HAP-1 (cell line): ENCODE measurements around the gene MXRA8.
"Not testable (repeated sequence)": the region's sequence is repeated elsewhere in the genome, so short reads cannot be mapped to it uniquely, and the experiment has no call there.

ENCODE experiments used
- DNase-seq, 2 experiments: peaks; one replicate each; pipeline ENCODE4 v3.0.0-alpha.2; 2016 to 2020; ENCODE audit warnings: low spot score in 2 of 2
- H3K27me3 ChIP-seq: fragments of 250-450 bp; sonication (Bioruptor Pico); 2 replicates; pipeline ENCODE4 v1.5.1; 2020; ENCODE audit warnings: low read depth, mild to moderate bottlenecking, moderate library complexity
- H3K36me3 ChIP-seq: fragments of 250-450 bp; sonication (Bioruptor Pico); replicated peaks from 2 replicates; pipeline ENCODE4 v1.5.1; 2020; ENCODE audit warnings: mild to moderate bottlenecking
- H3K4me1 ChIP-seq: fragments of 250-450 bp; sonication (Bioruptor Pico); 2 replicates; pipeline ENCODE4 v1.5.1; 2020; ENCODE audit warnings: mild to moderate bottlenecking
- H3K4me3 ChIP-seq: fragments of 250-450 bp; sonication (Bioruptor Pico); 2 replicates; pipeline ENCODE4 v1.5.1; 2020; ENCODE audit warnings: mild to moderate bottlenecking, moderate library complexity
- H3K9me3 ChIP-seq: fragments of 250-450 bp; sonication (Bioruptor Pico); 2 replicates; pipeline ENCODE4 v1.5.1; 2020; ENCODE audit warnings: mild to moderate bottlenecking, moderate library complexity
- in situ Hi-C: fragments of 300-500 bp; cut with MboI; formaldehyde crosslinking; loops from 3 replicates; pipeline ENCODE4 v1.14.3; 2020; ENCODE audit warnings: low sequenced_read_pairs, inconsistent platforms, mixed read lengths

MXRA8 gene

GRCh38 chr1:1399187-1399871 is 41.0 kb upstream of the MXRA8 start, which contains the start of gene CCNL2:
Gene CCNL2 (minus strand): TSS chr1:1399335. CDS start chr1:1399306, 29 bp downstream.
- Histone ChIP-seq H3K36me3 (peaks cover 85% of the 10 kb centered on the region), H3K27me3 (no peaks in the 10 kb centered on the region), H3K4me1 (peaks cover 13% of the 10 kb centered on the region), H3K4me3 (peak within 1 kb of the TSS; percentile 99), H3K9me3 (no peaks in the 10 kb centered on the region)
- peak; percentile 96 to 99 for DNase-seq
- in situ Hi-C loops, result loop anchor here (10.0 kb wide), 1 partner anchor 95 kb away; no protein-coding TSS in a partner anchor

DNA sequence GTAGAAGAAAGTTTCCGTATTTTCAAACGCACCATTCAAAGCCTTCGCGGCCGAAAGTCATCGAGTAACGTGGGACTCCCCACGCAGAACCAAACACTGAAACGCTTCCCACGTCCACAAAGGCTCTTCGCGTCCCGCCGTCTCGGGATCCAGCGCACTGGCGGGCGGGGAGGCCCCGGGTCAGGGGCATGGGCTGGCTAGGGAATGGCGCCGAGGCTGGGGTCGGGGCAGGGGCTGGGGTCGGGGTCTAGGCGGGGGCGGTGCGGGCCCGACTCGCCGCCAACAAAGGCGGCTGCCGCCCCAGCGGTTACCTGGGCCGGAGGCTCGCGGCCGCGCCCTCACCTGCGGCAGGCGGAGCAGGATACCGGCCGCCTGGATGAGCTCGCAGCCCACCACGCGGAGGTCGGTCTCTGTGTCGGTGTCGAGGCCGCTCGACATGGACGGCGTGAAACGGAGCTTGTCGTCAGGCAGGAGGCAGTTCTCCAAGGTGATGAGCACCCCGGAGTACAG is 40.4 kb upstream of the MXRA8 start:
- in situ Hi-C loops, result loop anchor here (10.0 kb wide), 1 partner anchor 96 kb away; no protein-coding TSS in a partner anchor
- Histone ChIP-seq H3K36me3 (peaks cover 85% of the 10 kb centered on the region), H3K27me3 (no peaks in the 10 kb centered on the region), H3K4me1 (peaks cover 13% of the 10 kb centered on the region), H3K4me3 (peak overlapping the region; percentile 99), H3K9me3 (no peaks in the 10 kb centered on the region)
- no peak for DNase-seq

GRCh38 chr1:1397839-1398523 is 39.6 kb upstream of the MXRA8 start:
- peaks cover 13% of the 10 kb centered on the region for H3K4me1 ChIP-seq
- no peak for DNase-seq

GRCh38 chr1:1395166-1395565 is 36.8 kb upstream of the MXRA8 start:
- no peak for DNase-seq
- Histone ChIP-seq H3K9me3 (no peaks in the 10 kb centered on the region), H3K27me3 (no peaks in the 10 kb centered on the region), H3K4me3 (no peak overlapping the region), H3K36me3 (peaks cover 85% of the 10 kb centered on the region), H3K4me1 (peaks cover 5% of the 10 kb centered on the region; the same call in 1 of the 2 replicates)
- in situ Hi-C loops, result loop anchor here (10.0 kb wide), 1 partner anchor 100 kb away; no protein-coding TSS in a partner anchor

More at GRCh38 chr1:1397839-1398523, 39.6 kb upstream of the MXRA8 start:
- H3K27me3 ChIP-seq, result no peaks in the 10 kb centered on the region
- H3K36me3 ChIP-seq, result peaks cover 85% of the 10 kb centered on the region
- in situ Hi-C loops, result loop anchor here (10.0 kb wide), 1 partner anchor 97 kb away; no protein-coding TSS in a partner anchor
- no peaks in the 10 kb centered on the region for H3K9me3 ChIP-seq
- H3K4me3 ChIP-seq, result peak overlapping the region; percentile 99

GRCh38 chr1:1394116-1394515 is 35.8 kb upstream of the MXRA8 start:
- in situ Hi-C loops, result loop anchor here (10.0 kb wide), 1 partner anchor 101 kb away; no protein-coding TSS in a partner anchor
- Histone ChIP-seq H3K9me3 (no peaks in the 10 kb centered on the region), H3K36me3 (peaks cover 91% of the 10 kb centered on the region), H3K4me1 (peaks cover 5% of the 10 kb centered on the region; the same call in 1 of the 2 replicates), H3K4me3 (no peak overlapping the region), H3K27me3 (no peaks in the 10 kb centered on the region)
- DNase-seq, result no peak

GRCh38 chr1:1393428-1393827 is 35.1 kb upstream of the MXRA8 start:
- Histone ChIP-seq H3K36me3 (peaks cover 98% of the 10 kb centered on the region), H3K27me3 (no peaks in the 10 kb centered on the region), H3K4me3 (no peak overlapping the region), H3K9me3 (no peaks in the 10 kb centered on the region), H3K4me1 (peaks cover 5% of the 10 kb centered on the region; the same call in 1 of the 2 replicates)
- in situ Hi-C loops, result loop anchor here (10.0 kb wide), 1 partner anchor 101 kb away; no protein-coding TSS in a partner anchor
- DNase-seq, result no peak

DNA sequence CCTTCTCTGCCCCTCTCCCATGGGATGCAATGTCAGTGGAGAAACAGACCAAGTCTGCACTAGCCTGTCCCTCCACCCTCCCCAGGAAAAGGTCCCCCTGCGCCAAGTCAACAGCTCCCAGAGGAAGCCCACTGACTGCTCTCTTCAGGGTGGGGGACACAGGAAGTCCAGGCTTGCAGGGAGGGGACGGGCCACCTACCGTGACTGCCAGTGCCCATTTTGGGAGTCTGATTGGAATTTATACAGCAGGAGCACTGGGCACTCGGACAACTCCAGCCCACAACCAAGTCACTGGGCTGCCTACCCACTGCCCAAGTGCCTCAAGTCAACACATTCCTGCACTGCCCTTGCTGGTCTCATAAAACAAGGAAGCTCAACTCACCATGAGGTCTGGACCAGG is 34.7 kb upstream of the MXRA8 start:
- Histone ChIP-seq H3K36me3 (peaks cover 99% of the 10 kb centered on the region), H3K27me3 (no peaks in the 10 kb centered on the region), H3K4me1 (peaks cover 5% of the 10 kb centered on the region; the same call in 1 of the 2 replicates), H3K4me3 (no peak overlapping the region), H3K9me3 (no peaks in the 10 kb centered on the region)
- DNase-seq, result no peak
- in situ Hi-C loops, result loop anchor here (10.0 kb wide), 1 partner anchor 102 kb away; no protein-coding TSS in a partner anchor

GRCh38 chr1:1391225-1391624 is 32.9 kb upstream of the MXRA8 start:
- in situ Hi-C loops, result loop anchor here (10.0 kb wide), 1 partner anchor 104 kb away; no protein-coding TSS in a partner anchor
- Histone ChIP-seq H3K9me3 (no peaks in the 10 kb centered on the region), H3K36me3 (peaks cover 100% of the 10 kb centered on the region), H3K27me3 (no peaks in the 10 kb centered on the region), H3K4me3 (no peak overlapping the region), H3K4me1 (no peaks in the 10 kb centered on the region)
- DNase-seq, result no peak

GRCh38 chr1:1390675-1391074 is 32.3 kb upstream of the MXRA8 start:
- Histone ChIP-seq H3K9me3 (no peaks in the 10 kb centered on the region), H3K36me3 (peaks cover 100% of the 10 kb centered on the region), H3K27me3 (no peaks in the 10 kb centered on the region), H3K4me1 (no peaks in the 10 kb centered on the region), H3K4me3 (no peak overlapping the region)
- in situ Hi-C loops, result loop anchor here (10.0 kb wide), 1 partner anchor 104 kb away; no protein-coding TSS in a partner anchor
- no peak for DNase-seq

DNA sequence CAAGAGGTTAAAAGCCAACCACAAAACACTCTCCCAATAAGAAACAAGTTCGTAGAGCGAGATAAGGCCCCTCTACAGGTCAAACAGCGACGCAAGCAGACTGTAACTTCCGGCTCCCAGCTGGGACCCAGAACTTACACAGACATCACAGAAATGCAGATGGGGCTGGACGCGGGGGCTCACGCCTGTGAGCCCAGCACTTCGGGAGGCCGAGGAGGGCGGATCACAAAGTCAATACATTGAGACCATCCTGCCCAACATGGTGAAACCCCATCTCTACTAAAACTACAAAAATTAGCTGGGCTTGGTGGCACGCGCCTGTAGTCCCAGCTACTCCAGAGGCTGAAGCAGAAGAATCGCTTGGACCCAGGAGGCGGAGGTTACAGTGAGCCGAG is 29.7 kb upstream of the MXRA8 start:
- Histone ChIP-seq H3K36me3 (peaks cover 76% of the 10 kb centered on the region), H3K4me1 (no peaks in the 10 kb centered on the region), H3K9me3 (no peaks in the 10 kb centered on the region), H3K4me3 (no peak overlapping the region), H3K27me3 (no peaks in the 10 kb centered on the region)
- DNase-seq, result no peak
- in situ Hi-C loops, result no loop called here

DNA sequence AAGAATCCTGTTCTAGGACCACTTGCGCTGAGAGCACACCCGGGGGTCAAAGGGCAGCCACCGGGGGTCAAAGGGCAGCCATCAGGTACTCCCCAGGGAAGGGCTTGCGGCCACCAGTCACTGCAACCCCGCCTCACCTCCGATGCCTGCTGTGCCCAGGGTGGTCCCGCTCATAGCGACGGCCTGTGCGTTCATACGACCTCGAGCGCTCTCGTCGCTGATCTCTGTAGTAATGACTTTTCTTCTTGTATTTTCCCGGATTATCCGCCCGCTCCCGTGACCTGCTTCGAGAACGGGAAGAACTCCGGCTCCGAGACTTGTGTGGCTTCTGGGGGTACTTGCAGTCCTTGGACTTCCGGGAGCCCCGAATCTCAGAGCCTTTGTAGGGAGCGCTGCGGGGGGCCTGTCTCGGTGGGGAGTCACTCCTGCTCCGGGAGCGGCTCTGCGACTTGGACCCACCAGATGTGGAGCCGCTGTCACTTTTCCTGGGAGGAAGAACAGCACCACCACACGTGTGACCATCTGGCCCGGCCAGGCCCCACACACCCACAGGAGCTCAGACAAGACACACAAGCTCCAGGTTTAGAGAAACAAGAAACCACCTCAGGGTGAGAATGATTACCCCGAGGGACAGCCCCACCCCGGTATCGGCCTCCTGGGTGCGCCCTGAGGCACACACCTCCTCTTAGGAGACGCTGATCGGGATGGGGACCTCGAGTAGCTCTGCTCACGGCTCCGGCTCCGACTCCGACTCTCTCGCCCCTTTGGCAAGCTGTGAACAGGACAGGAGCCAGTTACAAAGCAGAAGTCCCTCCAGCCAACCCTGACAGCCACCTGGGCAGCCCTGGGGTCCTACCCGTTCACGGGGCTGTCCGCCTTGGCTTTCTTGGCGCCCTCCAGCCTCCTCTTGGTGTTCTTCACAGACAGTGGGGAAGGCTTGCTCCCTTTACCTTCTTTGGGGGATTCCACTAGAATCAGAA is 29.0 kb upstream of the MXRA8 start:
- Histone ChIP-seq H3K27me3 (no peaks in the 10 kb centered on the region), H3K4me3 (no peak overlapping the region), H3K36me3 (peaks cover 69% of the 10 kb centered on the region), H3K9me3 (no peaks in the 10 kb centered on the region), H3K4me1 (no peaks in the 10 kb centered on the region)
- DNase-seq, result no peak
- in situ Hi-C loops, result no loop called here

- DNase-seq, result no peak
- Histone ChIP-seq H3K4me1 (no peaks in the 10 kb centered on the region), H3K36me3 (peaks cover 58% of the 10 kb centered on the region), H3K27me3 (no peaks in the 10 kb centered on the region), H3K9me3 (no peaks in the 10 kb centered on the region), H3K4me3 (no peak overlapping the region)
- in situ Hi-C loops, result no loop called here
Observed at GRCh38 chr1:1385931-1386330, 27.6 kb upstream of the MXRA8 start.

DNA sequence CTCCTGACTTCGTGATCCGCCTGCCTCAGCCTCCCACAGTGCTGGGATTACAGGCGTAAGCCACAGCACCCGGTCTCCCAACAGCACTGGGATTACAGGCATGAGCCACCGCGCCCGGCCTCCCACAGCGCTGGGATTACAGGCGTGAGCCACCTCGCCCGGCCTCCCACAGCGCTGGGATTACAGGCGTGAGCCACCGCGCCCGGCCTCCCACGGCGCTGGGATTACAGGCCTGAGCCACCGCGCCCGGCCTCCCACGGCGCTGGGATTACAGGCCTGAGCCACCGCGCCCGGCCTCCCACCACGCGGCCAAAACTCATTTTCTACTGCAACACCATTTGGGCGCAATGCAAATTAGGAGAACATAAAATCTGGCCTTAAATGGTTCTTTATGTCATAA is 27.0 kb upstream of the MXRA8 start:
- H3K4me3 ChIP-seq, in situ Hi-C loops, DNase-seq, H3K9me3 ChIP-seq, H3K27me3 ChIP-seq, H3K4me1 ChIP-seq: not testable (repeated sequence)
- H3K36me3 ChIP-seq, result peaks cover 52% of the 10 kb centered on the region
